ENCODE measurements around the gene ENGASE.

GRCh38 chr17:79087428-79088143 lies 13.0 kb downstream of the ENGASE start:
- TF ChIP-seq, protein P1, sequence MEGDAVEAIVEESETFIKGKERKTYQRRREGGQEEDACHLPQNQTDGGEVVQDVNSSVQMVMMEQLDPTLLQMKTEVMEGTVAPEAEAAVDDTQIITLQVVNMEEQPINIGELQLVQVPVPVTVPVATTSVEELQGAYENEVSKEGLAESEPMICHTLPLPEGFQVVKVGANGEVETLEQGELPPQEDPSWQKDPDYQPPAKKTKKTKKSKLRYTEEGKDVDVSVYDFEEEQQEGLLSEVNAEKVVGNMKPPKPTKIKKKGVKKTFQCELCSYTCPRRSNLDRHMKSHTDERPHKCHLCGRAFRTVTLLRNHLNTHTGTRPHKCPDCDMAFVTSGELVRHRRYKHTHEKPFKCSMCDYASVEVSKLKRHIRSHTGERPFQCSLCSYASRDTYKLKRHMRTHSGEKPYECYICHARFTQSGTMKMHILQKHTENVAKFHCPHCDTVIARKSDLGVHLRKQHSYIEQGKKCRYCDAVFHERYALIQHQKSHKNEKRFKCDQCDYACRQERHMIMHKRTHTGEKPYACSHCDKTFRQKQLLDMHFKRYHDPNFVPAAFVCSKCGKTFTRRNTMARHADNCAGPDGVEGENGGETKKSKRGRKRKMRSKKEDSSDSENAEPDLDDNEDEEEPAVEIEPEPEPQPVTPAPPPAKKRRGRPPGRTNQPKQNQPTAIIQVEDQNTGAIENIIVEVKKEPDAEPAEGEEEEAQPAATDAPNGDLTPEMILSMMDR (IDR thresholded peaks at IDR 0.05): peak in 3 of 4 experiments; percentile 86 to 96 (median 92)
- no peak for TF ChIP-seq POLR2A (IDR thresholded peaks at IDR 0.05)
- TF ChIP-seq POLR2AphosphoS5 (IDR thresholded peaks at IDR 0.05): no peak
